GM18861 (cell line): ENCODE results near the gene DUSP9.

Experiments used
- ATAC-seq: cut with Tn5 transposase; IDR thresholded peaks from one replicate; pipeline ENCODE4 v1.9.1; 2021; ENCODE audit not compliant: unreplicated experiment

The DUSP9 gene

GRCh38 chrX:153635788-153636668, 11.0 kb upstream of the DUSP9 start:
- no peak for ATAC-seq

DNA sequence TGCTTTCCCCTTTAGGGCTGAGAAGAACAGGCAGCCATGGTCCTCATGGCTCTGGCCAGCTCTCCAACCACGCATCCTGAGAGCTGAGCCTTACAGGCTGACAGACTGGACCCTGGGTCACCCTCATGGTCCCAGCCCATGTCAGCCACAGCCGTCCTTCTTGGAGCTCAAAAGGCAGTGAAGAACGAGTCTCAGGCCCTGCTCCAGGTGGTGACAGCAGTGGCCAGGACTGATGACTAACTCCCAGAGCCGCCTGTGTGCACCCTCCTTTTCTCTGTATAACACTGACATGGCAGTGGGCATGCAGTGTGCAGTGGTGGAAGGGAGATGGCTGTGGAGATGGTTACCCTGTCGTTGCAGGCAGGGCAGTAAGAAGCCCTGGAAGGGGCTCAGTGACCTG, 10.3 kb upstream of the DUSP9 start:
- no peak for ATAC-seq

- no peak for ATAC-seq
These were observed 9.6 kb upstream of the DUSP9 start for GRCh38 chrX:153637121-153638040.

DNA sequence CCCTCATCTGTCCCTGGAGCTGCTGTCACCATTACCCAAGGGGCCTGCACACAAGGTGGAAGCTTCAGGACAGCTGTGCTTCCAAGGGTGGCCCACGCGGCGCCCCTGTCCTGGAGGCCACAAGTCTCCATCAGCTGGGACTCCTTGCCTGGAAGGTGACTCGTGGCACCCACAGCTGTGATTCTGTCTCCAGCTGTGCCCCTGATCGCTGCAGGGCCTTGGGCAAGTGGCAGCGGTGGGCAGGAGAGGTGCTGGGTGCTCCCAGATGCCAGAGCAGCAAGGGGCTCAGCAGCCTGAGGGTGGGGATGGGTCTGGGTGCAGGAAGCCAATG, 9.0 kb upstream of the DUSP9 start:
- ATAC-seq = no peak

- ATAC-seq = no peak
These were observed 8.4 kb upstream of the DUSP9 start for GRCh38 chrX:153638436-153639176.

DNA sequence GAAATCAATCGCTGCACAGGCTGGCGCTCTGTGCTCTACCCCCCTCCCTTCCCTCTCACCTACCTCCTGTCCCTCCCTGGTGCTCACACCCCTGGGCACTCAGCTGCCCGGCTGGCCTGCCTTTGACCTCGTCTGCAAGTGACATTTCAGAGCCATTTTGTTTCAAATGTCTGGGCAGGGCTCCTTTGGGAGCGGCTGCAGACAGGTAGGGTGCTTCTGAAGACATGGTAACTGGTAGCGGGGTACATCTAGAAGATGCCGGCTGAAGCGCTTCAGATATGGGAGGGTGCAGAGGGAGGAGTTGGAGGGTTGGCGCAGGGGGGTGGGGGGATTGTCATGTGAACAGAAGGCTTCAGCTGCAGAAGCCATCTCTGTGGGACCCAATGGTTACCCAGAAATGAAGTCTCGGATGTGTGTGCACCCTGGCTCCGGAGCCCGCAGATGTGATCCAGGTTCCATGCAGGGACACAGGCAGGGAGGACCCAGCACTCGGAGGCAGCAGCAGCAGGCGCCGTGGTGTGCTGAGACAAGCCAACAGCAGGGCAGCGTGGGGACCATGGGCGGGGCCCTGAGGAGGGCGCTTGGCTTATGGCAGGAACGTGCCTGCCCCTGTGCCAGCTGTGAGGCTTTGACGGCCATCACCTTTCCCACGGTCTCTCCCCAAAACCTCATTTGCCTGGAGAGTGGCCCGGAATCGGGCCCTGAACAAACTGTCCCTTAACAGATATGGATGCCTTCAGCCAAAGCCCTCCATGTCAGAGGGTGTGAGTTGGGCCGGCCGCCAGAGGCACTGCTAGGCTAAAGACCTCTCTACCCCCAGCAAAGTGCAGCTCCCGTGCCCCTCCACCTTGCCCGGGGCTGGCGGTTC, 7.6 kb upstream of the DUSP9 start:
- ATAC-seq = no peak

- ATAC-seq = no peak
These were observed 6.8 kb upstream of the DUSP9 start for GRCh38 chrX:153640045-153640686.

- no peak for ATAC-seq
These were observed 6.0 kb upstream of the DUSP9 start for GRCh38 chrX:153640736-153641575.

DNA sequence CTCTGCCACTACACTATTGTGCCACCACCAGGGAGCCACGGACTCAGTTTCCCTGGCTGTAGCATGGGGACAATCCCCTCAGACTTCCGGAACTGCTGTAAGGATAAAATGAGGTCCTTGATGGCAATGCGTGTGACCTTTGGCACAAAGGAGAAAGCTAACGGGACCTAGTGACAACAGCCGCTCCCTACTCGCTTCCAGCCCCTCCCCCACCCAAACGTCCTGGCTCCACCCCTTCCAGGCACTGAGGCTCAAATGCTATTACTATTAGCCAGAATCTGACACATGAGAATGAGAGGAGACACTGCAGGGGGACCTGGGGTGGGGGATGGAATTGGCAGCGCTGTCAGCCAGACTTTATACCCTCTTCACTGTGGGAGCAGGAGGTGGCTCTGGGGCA, 5.4 kb upstream of the DUSP9 start:
- no peak for ATAC-seq

GRCh38 chrX:153642051-153642654, 4.8 kb upstream of the DUSP9 start:
- no peak for ATAC-seq

GRCh38 chrX:153642655-153643430, 4.2 kb upstream of the DUSP9 start:
- ATAC-seq = no peak

- ATAC-seq = no peak
These were observed 3.3 kb upstream of the DUSP9 start for GRCh38 chrX:153643431-153644351.

DNA sequence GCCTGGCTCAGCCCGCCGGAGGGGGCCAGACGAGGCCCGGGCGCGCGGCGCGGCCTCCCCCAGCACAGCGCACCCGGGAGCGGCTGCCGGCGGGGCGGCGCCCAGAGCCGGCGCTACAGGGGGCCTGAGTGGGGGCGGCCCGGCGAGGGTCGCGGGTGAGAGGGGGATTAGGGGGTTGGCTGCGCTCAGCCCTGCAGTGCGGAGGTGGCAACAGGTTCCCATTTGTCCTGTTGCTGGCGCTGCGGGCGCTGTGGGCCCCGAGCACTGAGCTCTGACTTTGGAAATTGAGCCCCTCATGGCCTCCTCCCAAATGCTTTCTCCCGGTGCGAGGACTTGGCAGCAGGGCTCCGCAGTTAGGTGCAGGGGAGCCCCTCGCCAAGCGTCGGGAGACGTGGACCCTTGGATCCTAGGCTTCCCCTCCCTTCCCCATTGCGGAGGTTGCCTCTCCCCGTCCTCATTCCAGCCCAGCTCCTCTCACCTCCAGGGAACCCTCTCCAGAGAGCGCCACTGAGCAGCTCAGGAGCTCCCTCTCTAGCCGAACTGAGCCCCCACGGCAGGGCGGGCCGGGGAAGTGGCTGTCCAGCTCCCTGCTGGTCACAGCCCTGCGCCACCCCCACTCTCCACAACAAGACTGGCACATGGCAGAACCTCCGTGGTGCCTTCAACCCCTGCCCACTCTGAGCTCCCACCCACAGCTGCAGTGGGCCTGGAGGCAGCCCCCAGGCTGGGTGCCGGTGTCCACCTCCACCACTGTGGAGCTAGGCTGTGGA, 2.5 kb upstream of the DUSP9 start:
- ATAC-seq = no peak

DNA sequence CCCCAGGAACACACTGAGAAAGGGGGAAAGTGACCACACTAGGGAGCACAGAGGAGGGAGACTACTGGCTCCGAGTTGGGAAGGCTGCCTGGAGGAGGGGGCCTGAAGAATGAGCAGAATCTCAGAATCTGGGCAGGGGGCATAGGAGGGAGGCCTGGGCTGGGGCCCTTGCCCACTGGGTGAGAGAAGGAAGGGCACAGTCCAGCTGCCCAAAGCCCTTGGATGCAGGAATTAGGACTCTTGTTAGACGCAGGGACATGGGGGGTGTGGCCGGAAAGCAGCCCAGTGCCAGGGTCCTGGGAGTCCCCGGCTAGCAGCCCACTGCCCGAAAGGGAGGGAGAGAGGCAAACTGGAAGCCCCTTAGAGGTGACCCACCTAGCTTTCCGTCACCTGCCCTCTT, 1.9 kb upstream of the DUSP9 start:
- no peak for ATAC-seq

- no peak for ATAC-seq
These were observed 998 bp upstream of the DUSP9 start for GRCh38 chrX:153645921-153646488.
